HG02571 (cell line): ENCODE data around the gene LEO1.

Experiments
- ATAC-seq: cut with Tn5 transposase; IDR thresholded peaks from one replicate; pipeline ENCODE4 v1.9.1; 2021; ENCODE audit warnings: mild to moderate bottlenecking, moderate library complexity; ENCODE audit not compliant: unreplicated experiment

Gene LEO1

GRCh38 chr15:51935466-51936104 is 36.0 kb downstream of the LEO1 start:
- ATAC-seq: peak; percentile 84

- no peak for ATAC-seq
Observed at GRCh38 chr15:51932161-51932560, 39.4 kb downstream of the LEO1 start.

GRCh38 chr15:51931638-51932037 is 39.9 kb downstream of the LEO1 start:
- no peak for ATAC-seq

- no peak for ATAC-seq
Observed at GRCh38 chr15:51931016-51931415, 40.6 kb downstream of the LEO1 start.

- ATAC-seq: no peak
Observed at GRCh38 chr15:51926809-51927208, 44.8 kb downstream of the LEO1 start.

- no peak for ATAC-seq
Observed at GRCh38 chr15:51924156-51925068, 47.2 kb downstream of the LEO1 start.

- no peak for ATAC-seq
Observed at GRCh38 chr15:51917493-51917892, 54.1 kb downstream of the LEO1 start.

GRCh38 chr15:51912528-51912927 is 59.0 kb downstream of the LEO1 start:
- ATAC-seq: no peak

- no peak for ATAC-seq
Observed at GRCh38 chr15:51909584-51909983, 62.0 kb downstream of the LEO1 start.

GRCh38 chr15:51908316-51908715 is 63.3 kb downstream of the LEO1 start:
- ATAC-seq: no peak

- no peak for ATAC-seq
Observed at GRCh38 chr15:51907136-51907862, 64.3 kb downstream of the LEO1 start.

GRCh38 chr15:51904931-51905330 is 66.6 kb downstream of the LEO1 start:
- ATAC-seq: no peak

- ATAC-seq: no peak
Observed at GRCh38 chr15:51904421-51904820, 67.2 kb downstream of the LEO1 start.

GRCh38 chr15:51889486-51889885 is 82.1 kb downstream of the LEO1 start:
- ATAC-seq: no peak

GRCh38 chr15:51888593-51889195 is 82.9 kb downstream of the LEO1 start:
- no peak for ATAC-seq
